Activated CD8-positive, alpha-beta memory T cell treated with anti-CD3 and anti-CD28 coated beads, Interleukin-2, amount 10 ng/mL, durations not matched to agents 7 days and 5 days (primary cell): ENCODE measurements around the gene CNTN5. TPM values are rescaled to one million over a fixed set of nuclear protein-coding genes. Genes with fewer than 3 reads are reported as not detected.

Experiments used
- ATAC-seq: fragments of 150-1000 bp; cut with Tn5 transposase; one replicate; pipeline ENCODE4 v1.10.0; 2021; ENCODE audit warnings: moderate library complexity
- CTCF ChIA-PET: fragments of 350-600 bp; sonication (Branson Sonifier 250); formaldehyde crosslinking; loops from one replicate; lab custom pipeline; 2021; ENCODE audit warnings: antibody characterized with exemption; lab: Charles Lee
- DNase-seq: peaks from one replicate; pipeline ENCODE4 v3.0.0-alpha.2; 2020
- H3K27ac Mint-ChIP-seq: one replicate; pipeline ENCODE4 v1.8.0; 2021; ENCODE audit warnings: mild to moderate bottlenecking, mixed read lengths
- H3K27me3 Mint-ChIP-seq: one replicate; pipeline ENCODE4 v1.8.0; 2021; ENCODE audit warnings: mixed read lengths
- H3K36me3 Mint-ChIP-seq: one replicate; pipeline ENCODE4 v1.8.0; 2021; ENCODE audit warnings: mild to moderate bottlenecking, mixed read lengths
- H3K4me1 Mint-ChIP-seq: one replicate; pipeline ENCODE4 v1.8.0; 2021; ENCODE audit warnings: mixed read lengths
- H3K4me3 Mint-ChIP-seq: one replicate; pipeline ENCODE4 v1.8.0; 2021; ENCODE audit warnings: mild to moderate bottlenecking, moderate library complexity, mixed read lengths
- H3K9me3 Mint-ChIP-seq: one replicate; pipeline ENCODE4 v1.8.0; 2022; ENCODE audit warnings: low read depth, mixed read lengths
- total RNA-seq, 2 experiments: library from RNA; stranded (reverse); gene quantifications; one replicate each; pipeline ENCODE4 v1.2.3, GENCODE V29; 2021

CNTN5 gene
- total RNA-seq, 2 experiments from 2014 or later = not detected

DNA sequence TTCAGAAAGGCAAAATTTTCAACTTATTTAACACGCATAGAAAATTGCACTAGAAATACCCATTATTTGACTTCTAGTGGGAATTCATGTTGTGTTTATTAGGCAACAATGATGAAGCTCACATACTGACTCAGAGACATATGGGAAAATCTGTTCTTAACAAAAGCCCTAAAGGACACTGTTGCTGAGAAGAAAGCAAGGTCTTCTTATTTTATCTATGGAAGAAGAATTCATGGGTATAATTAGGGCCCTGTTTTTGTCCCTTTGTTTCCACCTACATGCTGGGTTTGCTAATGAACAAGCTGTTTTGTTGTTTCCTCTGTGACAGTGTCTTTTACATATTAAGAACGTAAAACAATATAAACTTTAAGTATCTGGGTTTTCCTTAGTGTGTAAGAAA is 1059.6 kb downstream of the CNTN5 start:
- H3K36me3 Mint-ChIP-seq = no peaks in the 10 kb centered on the region
- no peak overlapping the region for H3K27ac Mint-ChIP-seq
- DNase-seq (no peak), ATAC-seq (no peak)
- H3K4me1 Mint-ChIP-seq = no peaks in the 10 kb centered on the region
- no peak overlapping the region for H3K4me3 Mint-ChIP-seq
- peaks cover 9% of the 10 kb centered on the region for H3K9me3 Mint-ChIP-seq
- CTCF ChIA-PET = no interaction called here
- H3K27me3 Mint-ChIP-seq = no peaks in the 10 kb centered on the region

DNA sequence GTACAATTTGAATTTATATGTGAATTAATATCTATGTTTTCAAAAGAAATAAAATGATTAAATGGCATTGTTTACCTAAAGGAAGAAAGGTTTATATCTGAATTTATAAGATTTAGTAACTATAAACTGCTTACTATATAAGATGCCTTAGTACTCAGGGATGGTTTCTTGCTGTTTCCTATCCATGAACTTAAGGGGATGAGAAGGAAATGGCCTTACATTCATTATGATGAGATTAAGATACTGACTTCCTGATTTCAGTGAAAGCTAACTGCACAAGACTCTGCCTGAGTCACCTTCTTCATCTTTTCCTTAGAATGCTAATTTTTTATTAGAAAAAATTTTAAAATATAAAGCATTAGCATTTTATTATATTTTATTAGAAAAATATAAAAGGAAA is 1060.1 kb downstream of the CNTN5 start:
- no peak for ATAC-seq
- H3K36me3 Mint-ChIP-seq = no peaks in the 10 kb centered on the region
- no peaks in the 10 kb centered on the region for H3K27me3 Mint-ChIP-seq
- H3K9me3 Mint-ChIP-seq = peaks cover 6% of the 10 kb centered on the region
- no peak for DNase-seq
- no peak overlapping the region for H3K27ac Mint-ChIP-seq
- H3K4me1 Mint-ChIP-seq = no peaks in the 10 kb centered on the region
- CTCF ChIA-PET = no interaction called here
- no peak overlapping the region for H3K4me3 Mint-ChIP-seq

DNA sequence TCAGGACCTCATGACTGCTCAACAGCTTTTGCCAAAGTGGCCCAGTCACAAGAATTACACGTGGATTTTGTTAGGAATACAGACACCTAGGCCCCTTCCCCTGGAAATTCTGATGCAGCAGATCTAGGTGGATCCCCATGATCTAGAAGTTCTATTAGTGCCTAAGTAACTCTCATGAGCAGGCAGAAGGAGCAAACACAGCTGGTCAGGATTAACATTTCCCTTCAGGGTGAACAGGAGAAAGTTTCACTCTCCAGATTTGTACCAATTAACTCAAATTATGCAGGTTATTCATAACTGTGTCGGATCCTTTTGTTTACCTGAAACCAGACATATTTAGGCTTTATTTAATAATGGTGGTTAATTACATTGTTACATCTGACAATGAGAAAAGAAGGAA is 1072.9 kb downstream of the CNTN5 start:
- DNase-seq (no peak), ATAC-seq (no peak)
- Mint-ChIP-seq H3K9me3 (peaks cover 5% of the 10 kb centered on the region), H3K36me3 (no peaks in the 10 kb centered on the region), H3K4me3 (no peak overlapping the region), H3K27me3 (no peaks in the 10 kb centered on the region), H3K27ac (no peak overlapping the region), H3K4me1 (no peaks in the 10 kb centered on the region)
- CTCF ChIA-PET = no interaction called here

DNA sequence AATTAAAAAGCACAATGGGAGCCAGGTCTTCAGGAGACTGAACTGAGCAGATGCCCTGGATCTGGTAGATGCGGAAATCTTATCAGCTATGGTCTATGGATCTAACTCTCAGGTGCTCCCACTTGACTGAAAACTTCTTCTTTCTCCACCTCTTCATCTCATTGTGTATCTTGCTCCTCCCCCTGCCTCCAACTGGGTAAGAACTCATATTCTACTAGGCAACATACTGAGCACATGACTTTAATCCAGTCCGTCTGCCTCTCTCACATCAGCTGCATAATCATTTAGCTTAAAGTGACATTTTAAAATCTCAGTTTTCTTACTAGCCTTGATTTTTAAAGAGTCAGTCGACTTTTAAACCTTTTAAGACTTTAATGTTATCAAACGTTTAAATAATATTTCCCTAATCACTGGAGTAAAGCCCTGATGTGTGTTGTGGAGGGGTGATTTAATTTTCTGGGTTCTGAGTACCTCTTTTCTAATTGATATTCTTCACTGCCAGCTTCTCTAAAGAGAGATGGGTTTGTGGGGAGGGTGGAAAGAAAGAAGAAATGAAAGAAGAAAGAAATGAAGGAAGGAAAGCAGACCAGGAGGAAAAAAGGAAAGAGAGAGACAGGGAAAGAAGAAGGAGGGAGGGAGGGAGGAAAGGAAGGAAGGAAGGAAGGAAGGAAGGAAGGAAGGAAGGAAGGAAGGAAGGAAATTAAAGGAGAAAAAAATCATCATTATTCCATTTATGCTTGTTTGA is 1073.5 kb downstream of the CNTN5 start:
- no peak overlapping the region for H3K27ac Mint-ChIP-seq
- peaks cover 5% of the 10 kb centered on the region for H3K9me3 Mint-ChIP-seq
- H3K36me3 Mint-ChIP-seq = no peaks in the 10 kb centered on the region
- CTCF ChIA-PET = no interaction called here
- no peaks in the 10 kb centered on the region for H3K4me1 Mint-ChIP-seq
- no peaks in the 10 kb centered on the region for H3K27me3 Mint-ChIP-seq
- ATAC-seq (no peak), DNase-seq (no peak)
- H3K4me3 Mint-ChIP-seq = no peak overlapping the region

DNA sequence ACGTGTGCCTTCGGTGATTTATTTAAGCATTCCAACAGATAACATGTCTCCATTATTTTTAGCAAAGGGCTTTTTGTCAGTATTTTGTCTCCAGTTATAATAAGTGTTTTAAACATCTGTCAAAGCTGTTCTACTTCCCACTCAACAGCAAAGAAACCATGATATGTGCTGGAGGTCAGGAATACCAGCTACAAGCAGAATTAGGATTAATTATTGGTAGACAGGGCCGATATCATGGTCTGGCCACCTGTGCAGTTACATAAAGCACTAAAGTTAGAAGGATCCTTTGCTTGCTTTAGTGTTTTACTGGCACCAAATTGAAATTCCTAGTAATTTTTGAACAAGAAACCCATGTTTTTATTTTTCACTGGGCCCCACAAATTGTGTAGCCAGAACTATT is 1075.1 kb downstream of the CNTN5 start:
- Mint-ChIP-seq H3K36me3 (no peaks in the 10 kb centered on the region), H3K9me3 (peaks cover 5% of the 10 kb centered on the region), H3K27ac (no peak overlapping the region), H3K27me3 (no peaks in the 10 kb centered on the region), H3K4me1 (no peaks in the 10 kb centered on the region), H3K4me3 (no peak overlapping the region)
- ATAC-seq (no peak), DNase-seq (no peak)
- CTCF ChIA-PET = no interaction called here

DNA sequence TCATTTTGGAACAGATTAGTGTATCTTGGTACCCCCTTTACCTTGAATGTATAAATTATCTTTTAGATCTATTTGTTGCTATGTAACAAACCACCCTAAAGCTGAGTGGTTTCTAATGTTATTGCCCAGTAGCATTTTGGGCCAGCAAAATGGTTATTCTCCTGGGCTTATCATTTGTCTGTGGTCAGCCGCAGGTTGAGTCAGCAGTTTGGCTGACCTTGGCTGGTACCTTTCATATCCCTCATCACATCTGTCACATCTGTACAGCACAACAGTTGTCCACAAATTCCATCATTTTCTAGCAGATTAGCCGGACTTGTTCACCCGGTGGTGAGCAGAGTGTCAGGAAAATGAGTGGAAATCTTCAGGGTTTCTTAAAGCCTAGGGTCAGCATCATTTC is 1077.8 kb downstream of the CNTN5 start:
- Mint-ChIP-seq H3K4me3 (no peak overlapping the region), H3K27me3 (no peaks in the 10 kb centered on the region), H3K36me3 (no peaks in the 10 kb centered on the region), H3K27ac (no peak overlapping the region), H3K9me3 (peaks cover 7% of the 10 kb centered on the region), H3K4me1 (no peaks in the 10 kb centered on the region)
- CTCF ChIA-PET = no interaction called here
- ATAC-seq (no peak), DNase-seq (no peak)

DNA sequence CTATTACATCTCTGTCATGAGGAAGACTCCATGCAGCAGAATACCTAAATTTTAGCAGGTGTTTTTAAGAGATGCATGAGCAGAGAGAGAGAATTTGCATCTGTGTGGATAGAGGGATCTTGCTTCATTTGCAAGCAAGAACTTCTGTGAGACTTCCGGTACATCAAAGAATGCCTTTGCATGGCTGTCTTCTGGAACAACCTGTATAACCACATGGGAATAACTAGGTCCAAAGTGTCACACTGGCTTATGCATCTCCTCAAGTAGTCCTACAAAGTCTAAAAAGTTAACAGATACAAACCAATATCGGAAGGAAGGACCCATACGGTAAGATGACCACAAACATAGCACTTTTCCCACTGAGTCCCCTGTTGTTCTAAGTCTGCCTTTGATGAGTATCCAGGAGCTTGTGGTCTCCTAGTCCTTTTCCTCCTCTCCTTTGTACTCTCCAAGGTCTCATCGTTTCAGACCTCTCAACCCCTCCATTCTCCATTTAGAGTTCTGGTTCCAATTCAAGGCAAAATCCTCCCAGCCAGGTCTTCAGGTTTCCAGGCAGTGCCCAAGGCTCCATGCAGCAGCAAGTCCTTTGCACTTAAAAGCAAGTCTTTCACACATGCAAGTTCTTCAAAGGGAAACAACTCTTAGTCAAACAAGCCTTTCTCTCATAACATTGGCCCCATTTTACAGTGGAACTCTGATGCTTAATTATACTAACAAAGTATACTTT is 1084.7 kb downstream of the CNTN5 start:
- H3K27me3 Mint-ChIP-seq = no peaks in the 10 kb centered on the region
- DNase-seq (no peak), ATAC-seq (no peak)
- CTCF ChIA-PET = no interaction called here
- H3K36me3 Mint-ChIP-seq = no peaks in the 10 kb centered on the region
- H3K9me3 Mint-ChIP-seq = peaks cover 2% of the 10 kb centered on the region
- no peaks in the 10 kb centered on the region for H3K4me1 Mint-ChIP-seq
- H3K27ac Mint-ChIP-seq = no peak overlapping the region
- no peak overlapping the region for H3K4me3 Mint-ChIP-seq

DNA sequence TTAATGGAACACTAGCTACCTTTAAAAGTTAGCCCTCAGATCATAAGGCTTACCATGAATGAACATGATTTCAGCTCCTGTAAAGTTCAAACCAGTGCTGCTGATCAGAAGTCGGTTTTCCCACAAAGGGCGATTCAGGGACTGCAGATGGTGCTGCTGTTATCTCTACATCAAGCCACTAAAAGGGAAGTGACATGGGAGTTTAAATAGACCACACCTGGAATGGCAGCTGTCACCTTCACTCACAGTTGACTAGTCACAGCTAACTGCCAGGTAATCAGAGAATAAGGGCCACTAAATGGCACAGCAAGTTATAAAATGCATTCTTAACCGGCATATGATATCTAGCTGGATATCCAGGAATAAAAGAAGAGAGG is 1085.2 kb downstream of the CNTN5 start:
- Mint-ChIP-seq H3K27ac (no peak overlapping the region), H3K4me3 (no peak overlapping the region), H3K27me3 (no peaks in the 10 kb centered on the region), H3K9me3 (peaks cover 2% of the 10 kb centered on the region), H3K36me3 (no peaks in the 10 kb centered on the region), H3K4me1 (no peaks in the 10 kb centered on the region)
- CTCF ChIA-PET = no interaction called here
- DNase-seq (no peak), ATAC-seq (no peak)

DNA sequence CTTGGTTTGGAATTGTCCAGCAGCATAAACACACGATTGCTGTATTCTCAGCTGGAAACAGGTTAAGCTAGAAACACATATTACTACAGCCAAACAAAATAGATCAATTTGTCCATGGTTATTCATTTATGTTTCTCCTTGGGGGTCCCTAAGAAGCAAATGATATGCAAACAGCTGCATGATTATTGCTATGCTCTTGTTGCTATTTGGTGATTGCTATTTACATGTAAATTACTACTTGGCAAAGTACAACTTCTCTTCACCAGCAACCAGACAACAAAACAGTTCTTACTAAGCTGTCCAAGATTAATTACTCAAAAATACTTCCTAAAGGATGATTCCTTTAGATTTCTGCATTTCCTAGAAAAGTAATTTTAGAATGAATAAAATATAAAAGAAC is 1098.4 kb downstream of the CNTN5 start:
- peaks cover 14% of the 10 kb centered on the region for H3K9me3 Mint-ChIP-seq
- ATAC-seq = no peak
- no peaks in the 10 kb centered on the region for H3K27me3 Mint-ChIP-seq
- no peaks in the 10 kb centered on the region for H3K4me1 Mint-ChIP-seq
- no peak overlapping the region for H3K27ac Mint-ChIP-seq
- no peak overlapping the region for H3K4me3 Mint-ChIP-seq
- DNase-seq = no peak
- no peaks in the 10 kb centered on the region for H3K36me3 Mint-ChIP-seq
- CTCF ChIA-PET = no interaction called here

DNA sequence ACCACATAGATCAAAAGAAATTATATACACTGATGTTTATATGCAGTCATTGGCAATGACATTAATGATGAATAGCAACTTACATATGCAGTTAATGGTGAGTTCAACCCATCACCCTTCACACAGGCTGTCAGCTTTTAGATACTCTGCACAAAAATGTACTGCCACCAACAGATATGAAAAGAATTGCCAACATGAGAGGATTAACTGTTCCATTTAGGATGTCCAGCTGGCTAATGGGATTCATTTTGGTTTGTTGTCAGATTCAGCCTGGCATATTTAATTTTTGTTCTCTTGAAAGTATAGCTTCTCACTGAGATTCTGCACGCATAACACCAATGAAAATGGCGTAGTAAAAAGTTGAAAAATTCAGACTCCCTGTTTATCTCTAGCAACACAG is 1112.4 kb downstream of the CNTN5 start:
- DNase-seq = no peak
- Mint-ChIP-seq H3K27me3 (no peaks in the 10 kb centered on the region), H3K36me3 (no peaks in the 10 kb centered on the region), H3K4me1 (no peaks in the 10 kb centered on the region), H3K9me3 (peaks cover 15% of the 10 kb centered on the region), H3K27ac (no peak overlapping the region), H3K4me3 (no peak overlapping the region)
- ATAC-seq = no peak
- CTCF ChIA-PET = no interaction called here

DNA sequence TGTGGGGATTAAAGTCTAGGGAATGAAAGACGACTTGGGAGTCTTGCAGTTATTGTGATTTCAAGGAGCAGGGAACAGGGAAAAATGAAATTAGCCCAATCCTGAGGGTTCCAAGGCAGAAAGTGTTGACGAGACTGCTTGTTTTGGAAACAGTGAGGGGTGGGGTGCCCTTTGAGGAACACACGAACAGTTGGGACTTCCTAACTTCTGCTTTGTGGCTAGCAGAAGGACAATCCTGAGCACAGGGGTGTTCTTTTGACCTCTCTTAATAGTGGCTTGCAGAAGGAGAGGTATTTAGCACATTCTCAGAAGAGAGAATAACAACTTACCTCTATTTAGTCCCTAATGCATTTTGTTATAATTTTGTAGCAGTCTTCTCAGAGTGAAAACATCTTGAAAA is 1120.5 kb downstream of the CNTN5 start:
- Mint-ChIP-seq H3K36me3 (no peaks in the 10 kb centered on the region), H3K27me3 (no peaks in the 10 kb centered on the region), H3K4me1 (no peaks in the 10 kb centered on the region), H3K4me3 (no peak overlapping the region), H3K27ac (no peak overlapping the region), H3K9me3 (peaks cover 3% of the 10 kb centered on the region)
- CTCF ChIA-PET = no interaction called here
- DNase-seq (no peak), ATAC-seq (no peak)

DNA sequence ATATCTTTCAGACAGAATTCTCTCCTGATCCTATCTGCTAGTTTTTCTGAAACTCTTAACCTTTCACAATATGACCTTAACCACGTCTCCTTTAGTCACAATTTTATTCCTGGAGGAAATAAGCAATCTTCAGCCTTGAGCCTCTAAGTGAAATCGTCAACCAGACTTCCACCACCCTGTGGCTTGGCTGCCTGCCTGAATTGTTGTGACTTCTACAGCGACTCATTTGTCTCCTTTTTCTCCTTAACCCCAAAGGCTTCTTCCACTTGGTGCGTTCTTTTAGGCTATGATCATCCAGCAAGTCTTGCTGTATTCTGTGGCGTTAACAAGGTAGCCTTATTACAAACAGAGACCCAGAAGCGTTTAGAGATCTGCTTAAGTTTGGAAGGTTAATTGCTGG is 1131.2 kb downstream of the CNTN5 start:
- Mint-ChIP-seq H3K9me3 (peaks cover 13% of the 10 kb centered on the region), H3K4me1 (no peaks in the 10 kb centered on the region), H3K27me3 (no peaks in the 10 kb centered on the region), H3K36me3 (no peaks in the 10 kb centered on the region), H3K4me3 (no peak overlapping the region), H3K27ac (no peak overlapping the region)
- no peak for DNase-seq
- CTCF ChIA-PET = no interaction called here
- ATAC-seq = no peak

DNA sequence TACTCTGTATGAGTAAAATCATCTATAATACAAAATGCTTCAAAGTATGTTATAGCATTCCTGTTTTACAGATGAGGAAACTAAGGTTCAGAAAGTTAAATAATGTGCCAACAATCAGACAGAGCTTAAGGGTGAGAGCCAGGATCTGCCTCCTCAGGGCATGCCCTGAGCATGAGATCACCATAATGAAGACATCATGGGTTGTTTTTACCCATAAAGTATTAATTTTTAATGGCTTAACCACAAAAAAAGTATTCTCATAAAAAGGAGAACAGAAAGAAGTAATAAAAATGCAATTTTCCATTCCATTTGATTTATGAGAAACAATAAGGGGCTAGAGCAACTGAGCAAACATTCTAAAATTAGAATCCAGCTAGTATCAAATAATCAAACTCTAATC is 1132.0 kb downstream of the CNTN5 start:
- no peaks in the 10 kb centered on the region for H3K4me1 Mint-ChIP-seq
- no peak overlapping the region for H3K4me3 Mint-ChIP-seq
- CTCF ChIA-PET = no interaction called here
- H3K36me3 Mint-ChIP-seq = no peaks in the 10 kb centered on the region
- ATAC-seq (no peak), DNase-seq (no peak)
- H3K9me3 Mint-ChIP-seq = peaks cover 14% of the 10 kb centered on the region
- no peaks in the 10 kb centered on the region for H3K27me3 Mint-ChIP-seq
- H3K27ac Mint-ChIP-seq = no peak overlapping the region

DNA sequence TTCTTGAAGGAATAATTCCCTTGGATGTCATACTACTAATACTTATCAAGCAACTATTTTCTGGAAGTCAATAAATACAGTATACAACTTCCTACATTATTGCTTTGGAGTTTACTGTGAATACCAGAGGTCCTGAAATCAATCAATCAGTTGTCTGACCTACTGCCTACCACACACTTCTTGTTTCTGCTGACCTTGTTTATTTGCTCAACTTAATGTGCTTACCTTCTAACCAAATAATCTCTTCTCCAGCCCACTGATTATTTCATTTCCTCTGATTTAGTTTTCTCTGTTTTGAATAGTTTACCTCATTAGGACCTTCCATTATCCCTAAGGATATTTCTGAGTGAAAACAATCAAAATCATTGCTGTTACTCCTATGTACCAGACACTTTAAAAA is 1142.7 kb downstream of the CNTN5 start:
- Mint-ChIP-seq H3K27me3 (no peaks in the 10 kb centered on the region), H3K4me1 (no peaks in the 10 kb centered on the region), H3K9me3 (peaks cover 2% of the 10 kb centered on the region), H3K4me3 (no peak overlapping the region), H3K27ac (no peak overlapping the region), H3K36me3 (no peaks in the 10 kb centered on the region)
- DNase-seq (no peak), ATAC-seq (no peak)
- CTCF ChIA-PET = no interaction called here
